Prostate gland (tissue), 2 donors: ENCODE measurements around the gene PPP1R37. TPM values are rescaled to one million over a fixed set of nuclear protein-coding genes. Genes with fewer than 3 reads are reported as not detected.

Experiments used
- DNase-seq: peaks from one replicate; pipeline ENCODE4 v3.0.0-alpha.2; 2019; ENCODE audit warnings: low spot score
- H3K27ac ChIP-seq, 2 donors: fragments of 200-600 bp; sonication (generic); 2 replicates each; pipeline ENCODE4 v1.5.1; 2017 to 2019
- H3K27me3 ChIP-seq: fragments of 200-600 bp; sonication (generic); replicated peaks from 2 replicates; pipeline ENCODE4 v1.5.1; 2019; ENCODE audit not compliant: insufficient read depth
- H3K36me3 ChIP-seq, 2 donors: fragments of 200-600 bp; sonication (generic); 1 replicate in 1 of 2; 2 replicates in 1 of 2; pipeline versions ENCODE4 v1.5.1 to v1.8.1; 2017 to 2019
- H3K4me1 ChIP-seq: fragments of 200-600 bp; sonication (generic); replicated peaks from 2 replicates; pipeline ENCODE4 v1.5.1; 2019
- H3K4me3 ChIP-seq, 2 donors: fragments of 200-600 bp; sonication (generic); 2 replicates each; pipeline ENCODE4 v1.5.1; 2017 to 2019
- H3K9me3 ChIP-seq: fragments of 200-600 bp; sonication (generic); 2 replicates; pipeline ENCODE4 v1.5.1; 2017
- POLR2A ChIP-seq: fragments of 450-650 bp; IDR thresholded peaks from one replicate; pipeline ENCODE4 v1.6.1; 2016; ENCODE audit warnings: antibody characterized with exemption, mild to moderate bottlenecking
- POLR2AphosphoS5 ChIP-seq: sonication (generic); formaldehyde crosslinking; IDR thresholded peaks from one replicate; pipeline ENCODE4 v1.6.1; 2017; ENCODE audit warnings: antibody characterized with exemption
- WGBS: methylation state at CpG from one replicate; pipeline ENCODE4 v1.1.5; 2018; 5-methylcytosine and 5-hydroxymethylcytosine counted together
- intact Hi-C: fragments of 100-400 bp; cut with DNase I; formaldehyde crosslinking; loops from one replicate; pipeline ENCODE4 v1.14.2; 2022
- total RNA-seq, 2 donors: library from RNA; depleted of rRNA; stranded (reverse); fragments of >200 nt; gene quantifications; one replicate each; pipeline ENCODE4 v1.1.0, GENCODE V29; 2016
- TF ChIP-seq, protein P1 (sequence below), 4 experiments: fragments of 200-600 bp in 2 of 4; fragments of 450-650 bp in 2 of 4; sonication (generic) in 2 of 4; IDR thresholded peaks; 1 replicate in 3 of 4; 2 replicates in 1 of 4; pipeline ENCODE4 v1.5.1; 2016 to 2019; ENCODE audit warnings: antibody characterized with exemption in 4 of 4, mild to moderate bottlenecking in 2 of 4, moderate library complexity in 2 of 4

PPP1R37 gene
- total RNA-seq, 2 donors from 2014 or later, result 50.1 to 90.3 TPM

DNA sequence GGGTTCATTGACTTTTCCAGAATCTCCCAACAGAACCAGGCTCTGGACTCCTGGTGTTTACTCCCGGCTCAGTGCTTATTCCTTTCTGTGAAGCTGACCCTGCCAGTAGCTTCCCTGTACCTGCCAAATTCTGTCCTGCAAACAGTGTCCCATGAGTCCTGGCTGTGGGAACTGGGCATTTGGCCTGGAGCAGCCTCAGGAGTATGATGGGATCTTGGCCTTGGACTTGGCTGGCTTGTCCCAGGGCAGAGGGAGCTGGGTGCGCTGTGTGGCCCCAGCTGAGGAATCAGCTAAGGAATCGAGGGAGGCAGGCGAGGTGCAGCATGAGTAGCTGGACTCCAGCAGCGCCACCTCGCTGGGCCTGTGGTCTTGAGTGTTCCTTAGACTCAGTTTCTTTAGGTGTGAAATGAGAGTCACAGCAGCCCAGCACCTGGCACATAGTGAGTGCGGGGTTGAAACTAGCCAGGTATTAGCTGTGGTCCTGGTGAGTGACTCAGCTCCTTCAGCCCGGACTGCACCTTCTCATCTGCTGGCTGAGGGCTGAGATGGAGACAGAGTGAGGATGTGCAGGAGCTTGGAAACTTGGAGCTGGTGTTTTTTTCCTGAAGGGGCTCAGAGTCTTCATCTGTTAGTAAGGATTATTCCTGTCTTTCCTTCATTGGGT lies 43.8 kb upstream of the PPP1R37 start:
- intact Hi-C loops, result no loop called here

DNA sequence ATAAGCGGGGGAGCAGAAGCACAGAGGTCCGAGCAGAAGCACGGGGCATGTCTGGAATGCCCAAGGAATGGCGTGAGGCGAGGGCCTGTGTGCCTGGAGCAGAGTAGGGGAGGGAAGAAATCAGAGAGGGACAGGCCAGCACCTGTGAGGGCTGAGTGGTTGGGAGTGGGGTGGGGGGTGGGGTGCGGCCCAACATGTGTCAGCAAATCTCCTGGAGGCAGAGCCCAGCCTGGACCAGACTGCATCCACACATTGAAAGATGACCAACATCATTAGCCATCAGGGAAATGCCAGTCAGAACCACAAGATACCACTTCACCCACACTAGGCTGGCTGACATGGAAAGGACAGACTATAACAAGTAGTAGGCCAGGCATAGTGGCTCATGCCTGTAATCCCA lies 42.9 kb upstream of the PPP1R37 start:
- DNase-seq, result no peak
- H3K27me3 ChIP-seq, result no peaks in the 10 kb centered on the region
- TF ChIP-seq POLR2A (no peak), POLR2AphosphoS5 (no peak)
- TF ChIP-seq, protein P1, sequence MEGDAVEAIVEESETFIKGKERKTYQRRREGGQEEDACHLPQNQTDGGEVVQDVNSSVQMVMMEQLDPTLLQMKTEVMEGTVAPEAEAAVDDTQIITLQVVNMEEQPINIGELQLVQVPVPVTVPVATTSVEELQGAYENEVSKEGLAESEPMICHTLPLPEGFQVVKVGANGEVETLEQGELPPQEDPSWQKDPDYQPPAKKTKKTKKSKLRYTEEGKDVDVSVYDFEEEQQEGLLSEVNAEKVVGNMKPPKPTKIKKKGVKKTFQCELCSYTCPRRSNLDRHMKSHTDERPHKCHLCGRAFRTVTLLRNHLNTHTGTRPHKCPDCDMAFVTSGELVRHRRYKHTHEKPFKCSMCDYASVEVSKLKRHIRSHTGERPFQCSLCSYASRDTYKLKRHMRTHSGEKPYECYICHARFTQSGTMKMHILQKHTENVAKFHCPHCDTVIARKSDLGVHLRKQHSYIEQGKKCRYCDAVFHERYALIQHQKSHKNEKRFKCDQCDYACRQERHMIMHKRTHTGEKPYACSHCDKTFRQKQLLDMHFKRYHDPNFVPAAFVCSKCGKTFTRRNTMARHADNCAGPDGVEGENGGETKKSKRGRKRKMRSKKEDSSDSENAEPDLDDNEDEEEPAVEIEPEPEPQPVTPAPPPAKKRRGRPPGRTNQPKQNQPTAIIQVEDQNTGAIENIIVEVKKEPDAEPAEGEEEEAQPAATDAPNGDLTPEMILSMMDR (IDR thresholded peaks at IDR 0.05), result no peak
- H3K36me3 ChIP-seq, result peaks cover 0 to 6% of the 10 kb centered on the region in 2 donors
- no peak overlapping the region for H3K27ac ChIP-seq
- H3K4me3 ChIP-seq, result no peak overlapping the region
- intact Hi-C loops, result loop anchor here (10.0 kb wide), 1 partner anchor 145 kb away; the partner anchor contains the start of gene APOE
- no peaks in the 10 kb centered on the region for H3K9me3 ChIP-seq
- 79% methylated on average over 6 of the region's 6 CpGs for WGBS
- H3K4me1 ChIP-seq, result peaks cover 5% of the 10 kb centered on the region

More for the DNA sequence above, 43.8 kb upstream of the PPP1R37 start:
- Histone ChIP-seq H3K4me3 (no peak overlapping the region), H3K9me3 (no peaks in the 10 kb centered on the region), H3K27me3 (no peaks in the 10 kb centered on the region), H3K36me3 (peaks cover 0 to 6% of the 10 kb centered on the region in 2 donors), H3K4me1 (peaks cover 5% of the 10 kb centered on the region), H3K27ac (no peak overlapping the region)
- WGBS, result 75% methylated on average over 8 of the region's 8 CpGs
- TF ChIP-seq POLR2AphosphoS5 (no peak), POLR2A (no peak)
- TF ChIP-seq, protein P1 (IDR thresholded peaks at IDR 0.05), result no peak
- DNase-seq, result no peak

DNA sequence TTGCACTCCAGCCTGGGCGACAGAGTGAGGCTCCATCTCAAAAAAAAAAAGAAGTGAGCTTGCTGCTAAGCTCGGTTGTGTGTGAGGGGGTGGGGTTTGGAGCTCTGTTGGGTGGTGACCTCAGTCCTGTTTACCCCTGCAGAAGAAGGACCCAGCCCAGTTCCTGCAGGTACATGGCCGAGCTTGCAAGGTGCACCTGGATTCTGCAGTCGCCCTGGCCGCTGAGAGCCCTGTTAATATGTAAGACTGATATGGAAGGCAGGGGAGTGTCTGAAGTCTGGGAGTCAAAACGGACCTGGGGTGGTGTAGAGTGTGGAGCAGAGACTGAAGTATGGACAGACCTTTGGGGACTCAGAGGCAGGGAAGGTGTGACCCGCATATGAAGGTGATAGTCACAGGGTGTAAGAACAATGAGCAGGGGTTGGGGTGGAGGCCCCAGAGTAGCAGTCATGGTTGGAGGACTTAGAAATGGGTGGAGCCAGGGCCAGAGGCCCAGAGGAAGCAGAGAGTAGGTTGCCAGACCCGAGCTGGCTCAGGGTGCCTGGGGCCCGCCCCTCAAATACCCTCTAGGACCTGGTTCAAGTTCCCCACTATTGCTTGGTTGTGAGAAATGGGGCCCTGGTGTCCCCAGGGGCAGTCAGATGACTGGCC lies 40.9 kb upstream of the PPP1R37 start:
- intact Hi-C loops, result loop anchor here (10.0 kb wide), 1 partner anchor 147 kb away; the partner anchor contains the start of gene APOE
- DNase-seq, result no peak
- TF ChIP-seq POLR2A (no peak), POLR2AphosphoS5 (no peak)
- TF ChIP-seq, protein P1 (IDR thresholded peaks at IDR 0.05), result no peak
- Histone ChIP-seq H3K36me3 (peaks cover 9 to 15% of the 10 kb centered on the region in 2 donors), H3K27me3 (no peaks in the 10 kb centered on the region), H3K27ac (no peak overlapping the region), H3K4me3 (no peak overlapping the region), H3K4me1 (no peaks in the 10 kb centered on the region), H3K9me3 (no peaks in the 10 kb centered on the region)
- WGBS, result 57% methylated on average over 9 of the region's 9 CpGs

- peaks cover 29 to 38% of the 10 kb centered on the region in 2 donors for H3K36me3 ChIP-seq
- DNase-seq, result no peak
- H3K27ac ChIP-seq, result no peak overlapping the region
- no peak overlapping the region for H3K4me3 ChIP-seq
- H3K9me3 ChIP-seq, result no peaks in the 10 kb centered on the region
- H3K27me3 ChIP-seq, result no peaks in the 10 kb centered on the region
- no peaks in the 10 kb centered on the region for H3K4me1 ChIP-seq
- intact Hi-C loops, result loop anchor here (10.0 kb wide), 1 partner anchor 152 kb away; the partner anchor contains the start of gene APOE
- WGBS, result 90% methylated on average over 8 of the region's 8 CpGs
- TF ChIP-seq POLR2A, result no peak
- no peak for TF ChIP-seq POLR2AphosphoS5
- TF ChIP-seq, protein P1 (IDR thresholded peaks at IDR 0.05), result no peak
These were observed 36.1 kb upstream of the PPP1R37 start for GRCh38 chr19:45056831-45057230.
